ENCODE measurements around the gene MBP.

The MBP gene

GRCh38 chr18:77061281-77061945 is 71.2 kb downstream of the MBP start:
- no peak for TF ChIP-seq POLR2A (IDR thresholded peaks at IDR 0.05; ENCODE audit: extremely low read depth, insufficient read length)
- TF ChIP-seq CTCF (IDR thresholded peaks at IDR 0.05; ENCODE audit: low read depth, low read length): no peak
- no peak for TF ChIP-seq MYC (IDR thresholded peaks at IDR 0.05; ENCODE audit: low read depth, low read length)
- no peak for TF ChIP-seq MAX (IDR thresholded peaks at IDR 0.05; ENCODE audit: low read depth, low read length)
- H3K4me3 ChIP-seq (ENCODE audit: low read depth, low read length): no peak overlapping the region
- no peak for DNase-seq (ENCODE audit: low read depth)

- TF ChIP-seq POLR2A (IDR thresholded peaks at IDR 0.05; ENCODE audit: extremely low read depth, insufficient read length): no peak
- TF ChIP-seq MAX (IDR thresholded peaks at IDR 0.05; ENCODE audit: low read depth, low read length): no peak
- no peak for TF ChIP-seq MYC (IDR thresholded peaks at IDR 0.05; ENCODE audit: low read depth, low read length)
- TF ChIP-seq CTCF (IDR thresholded peaks at IDR 0.05; ENCODE audit: low read depth, low read length): no peak
- H3K4me3 ChIP-seq (ENCODE audit: low read depth, low read length): no peak overlapping the region
- no peak for DNase-seq (ENCODE audit: low read depth)
These were observed 72.4 kb downstream of the MBP start for GRCh38 chr18:77060151-77060550.

- TF ChIP-seq POLR2A (IDR thresholded peaks at IDR 0.05; ENCODE audit: extremely low read depth, insufficient read length) (no peak), MAX (IDR thresholded peaks at IDR 0.05; ENCODE audit: low read depth, low read length) (no peak), CTCF (IDR thresholded peaks at IDR 0.05; ENCODE audit: low read depth, low read length) (peak; percentile 46)
- peak; percentile 91 for DNase-seq (ENCODE audit: low read depth)
- no peak overlapping the region for H3K4me3 ChIP-seq (ENCODE audit: low read depth, low read length)
These were observed 73.2 kb downstream of the MBP start for GRCh38 chr18:77059294-77059916.

- H3K4me3 ChIP-seq (ENCODE audit: low read depth, low read length): no peak overlapping the region
- DNase-seq (ENCODE audit: low read depth): no peak
- TF ChIP-seq CTCF (IDR thresholded peaks at IDR 0.05; ENCODE audit: low read depth, low read length) (no peak), MYC (IDR thresholded peaks at IDR 0.05; ENCODE audit: low read depth, low read length) (no peak), POLR2A (IDR thresholded peaks at IDR 0.05; ENCODE audit: extremely low read depth, insufficient read length) (no peak), MAX (IDR thresholded peaks at IDR 0.05; ENCODE audit: low read depth, low read length) (no peak)
These were observed 74.2 kb downstream of the MBP start for GRCh38 chr18:77058290-77058835.

GRCh38 chr18:77057006-77057395 is 75.6 kb downstream of the MBP start:
- peak; percentile 69 for DNase-seq (ENCODE audit: low read depth)
- H3K4me3 ChIP-seq (ENCODE audit: low read depth, low read length): peak overlapping the region; percentile 44

More at GRCh38 chr18:77057006-77057395, 75.6 kb downstream of the MBP start:
- TF ChIP-seq MYC (IDR thresholded peaks at IDR 0.05; ENCODE audit: low read depth, low read length): no peak
- no peak for TF ChIP-seq CTCF (IDR thresholded peaks at IDR 0.05; ENCODE audit: low read depth, low read length)
- TF ChIP-seq MAX (IDR thresholded peaks at IDR 0.05; ENCODE audit: low read depth, low read length): no peak
- no peak for TF ChIP-seq POLR2A (IDR thresholded peaks at IDR 0.05; ENCODE audit: extremely low read depth, insufficient read length)
